ENCODE data around the gene PUS3. TPM values are rescaled to one million over a fixed set of nuclear protein-coding genes. Genes with fewer than 3 reads are reported as not detected.

The PUS3 gene
- total and polyA plus RNA-seq, 3 experiments from 2014 or later, result 16.5 to 19.2 (median 17.5) TPM

GRCh38 chr11:125935056-125935455, 32.0 kb upstream of the PUS3 start:
- DNase-seq, result no peak
- Histone ChIP-seq H3K27me3 (ENCODE audit: insufficient read depth, low read length, poor library complexity, severe bottlenecking) (no peaks in the 10 kb centered on the region), H3K4me1 (ENCODE audit: insufficient read depth, low read length) (no peaks in the 10 kb centered on the region), H3K36me3 (ENCODE audit: insufficient read depth, low read length) (no peaks in the 10 kb centered on the region), H3K27ac (ENCODE audit: low read depth, low read length) (no peak overlapping the region), H3K4me3 (ENCODE audit: low read length) (no peak overlapping the region), H3K9me3 (ENCODE audit: low read length) (no peaks in the 10 kb centered on the region)
- no peak overlapping the region for H3K4me3 Mint-ChIP-seq
- ChIA-PET CTCF (no interaction called here), POLR2A (no interaction called here)
- peaks cover 0 to 11% (median 8%) of the 10 kb centered on the region in 3 donors for H3K4me1 Mint-ChIP-seq
- no peak overlapping the region for H3K27ac Mint-ChIP-seq
- H3K27me3 Mint-ChIP-seq, result peaks cover 2 to 17% of the 10 kb centered on the region in 2 donors
- no peaks in the 10 kb centered on the region for H3K36me3 Mint-ChIP-seq
- H3K9me3 Mint-ChIP-seq, result no peaks in the 10 kb centered on the region

GRCh38 chr11:125934473-125934872, 31.5 kb upstream of the PUS3 start:
- no peaks in the 10 kb centered on the region for H3K27me3 ChIP-seq (ENCODE audit: insufficient read depth, low read length, poor library complexity, severe bottlenecking)
- no peaks in the 10 kb centered on the region for H3K4me1 ChIP-seq (ENCODE audit: insufficient read depth, low read length)
- no peaks in the 10 kb centered on the region for H3K36me3 ChIP-seq (ENCODE audit: insufficient read depth, low read length)
- H3K4me3 ChIP-seq (ENCODE audit: low read length), result no peak overlapping the region
- no peaks in the 10 kb centered on the region for H3K9me3 ChIP-seq (ENCODE audit: low read length)
- no peaks in the 10 kb centered on the region for H3K9me3 Mint-ChIP-seq
- CTCF ChIA-PET, result no interaction called here
- H3K4me1 Mint-ChIP-seq, result peaks cover 0 to 11% (median 8%) of the 10 kb centered on the region in 3 donors
- POLR2A ChIA-PET, result no interaction called here
- no peak overlapping the region for H3K27ac Mint-ChIP-seq
- H3K4me3 Mint-ChIP-seq, result no peak overlapping the region
- H3K27ac ChIP-seq (ENCODE audit: low read depth, low read length), result no peak overlapping the region
- H3K27me3 Mint-ChIP-seq, result peaks cover 4 to 22% of the 10 kb centered on the region in 2 donors
- DNase-seq, result no peak
- no peaks in the 10 kb centered on the region for H3K36me3 Mint-ChIP-seq

- peaks cover 0 to 5% (median under 1%) of the 10 kb centered on the region in 3 donors for H3K4me1 Mint-ChIP-seq
- Histone ChIP-seq H3K4me1 (ENCODE audit: insufficient read depth, low read length) (no peaks in the 10 kb centered on the region), H3K27ac (ENCODE audit: low read depth, low read length) (no peak overlapping the region), H3K4me3 (ENCODE audit: low read length) (no peak overlapping the region), H3K36me3 (ENCODE audit: insufficient read depth, low read length) (no peaks in the 10 kb centered on the region), H3K9me3 (ENCODE audit: low read length) (no peaks in the 10 kb centered on the region), H3K27me3 (ENCODE audit: insufficient read depth, low read length, poor library complexity, severe bottlenecking) (no peaks in the 10 kb centered on the region)
- no peak overlapping the region for H3K4me3 Mint-ChIP-seq
- no peak for DNase-seq
- H3K27me3 Mint-ChIP-seq, result peaks cover 9 to 31% of the 10 kb centered on the region in 2 donors
- ChIA-PET CTCF (no interaction called here), POLR2A (no interaction called here)
- no peak overlapping the region for H3K27ac Mint-ChIP-seq
- H3K9me3 Mint-ChIP-seq, result no peaks in the 10 kb centered on the region
- no peaks in the 10 kb centered on the region for H3K36me3 Mint-ChIP-seq
Measured at GRCh38 chr11:125933030-125933813, 30.2 kb upstream of the PUS3 start.

- no peaks in the 10 kb centered on the region for H3K36me3 ChIP-seq (ENCODE audit: insufficient read depth, low read length)
- H3K4me3 Mint-ChIP-seq, result no peak overlapping the region
- ChIA-PET CTCF (no interaction called here), POLR2A (no interaction called here)
- no peaks in the 10 kb centered on the region for H3K9me3 ChIP-seq (ENCODE audit: low read length)
- no peaks in the 10 kb centered on the region for H3K36me3 Mint-ChIP-seq
- H3K4me1 Mint-ChIP-seq, result peaks cover 0 to 5% (median 0%) of the 10 kb centered on the region in 3 donors
- no peak for DNase-seq
- no peaks in the 10 kb centered on the region for H3K27me3 ChIP-seq (ENCODE audit: insufficient read depth, low read length, poor library complexity, severe bottlenecking)
- no peak overlapping the region for H3K27ac ChIP-seq (ENCODE audit: low read depth, low read length)
- no peak overlapping the region for H3K27ac Mint-ChIP-seq
- H3K9me3 Mint-ChIP-seq, result no peaks in the 10 kb centered on the region
- H3K27me3 Mint-ChIP-seq, result peaks cover 9 to 37% of the 10 kb centered on the region in 2 donors
- H3K4me1 ChIP-seq (ENCODE audit: insufficient read depth, low read length), result no peaks in the 10 kb centered on the region
- no peak overlapping the region for H3K4me3 ChIP-seq (ENCODE audit: low read length)
Measured at GRCh38 chr11:125932301-125932700, 29.3 kb upstream of the PUS3 start.

- POLR2A ChIA-PET, result no interaction called here
- no peak for DNase-seq
- peaks cover 13 to 43% of the 10 kb centered on the region in 2 donors for H3K27me3 Mint-ChIP-seq
- no peak overlapping the region for H3K27ac Mint-ChIP-seq
- H3K9me3 Mint-ChIP-seq, result no peaks in the 10 kb centered on the region
- H3K4me1 Mint-ChIP-seq, result peaks cover 0 to 5% (median 0%) of the 10 kb centered on the region in 3 donors
- H3K36me3 Mint-ChIP-seq, result no peaks in the 10 kb centered on the region
- H3K4me3 Mint-ChIP-seq, result no peak overlapping the region
- H3K36me3 ChIP-seq (ENCODE audit: insufficient read depth, low read length), result no peaks in the 10 kb centered on the region
- H3K27ac ChIP-seq (ENCODE audit: low read depth, low read length), result no peak overlapping the region
- no peak overlapping the region for H3K4me3 ChIP-seq (ENCODE audit: low read length)
- no peaks in the 10 kb centered on the region for H3K9me3 ChIP-seq (ENCODE audit: low read length)
- no peaks in the 10 kb centered on the region for H3K4me1 ChIP-seq (ENCODE audit: insufficient read depth, low read length)
- CTCF ChIA-PET, result no interaction called here
- no peaks in the 10 kb centered on the region for H3K27me3 ChIP-seq (ENCODE audit: insufficient read depth, low read length, poor library complexity, severe bottlenecking)
Measured at GRCh38 chr11:125931668-125932067, 28.7 kb upstream of the PUS3 start.

GRCh38 chr11:125931116-125931515, 28.1 kb upstream of the PUS3 start:
- CTCF ChIA-PET, result interaction anchor here (2.0 kb wide), 1 partner anchor 550 kb away, joined by 4 read pairs; no protein-coding TSS in a partner anchor
- no peaks in the 10 kb centered on the region for H3K4me1 ChIP-seq (ENCODE audit: insufficient read depth, low read length)
- no peaks in the 10 kb centered on the region for H3K36me3 ChIP-seq (ENCODE audit: insufficient read depth, low read length)
- H3K36me3 Mint-ChIP-seq, result no peaks in the 10 kb centered on the region
- DNase-seq, result no peak
- H3K27ac Mint-ChIP-seq, result no peak overlapping the region
- no peak overlapping the region for H3K4me3 Mint-ChIP-seq
- POLR2A ChIA-PET, result no interaction called here
- no peak overlapping the region for H3K27ac ChIP-seq (ENCODE audit: low read depth, low read length)
- H3K27me3 Mint-ChIP-seq, result peaks cover 13 to 46% of the 10 kb centered on the region in 2 donors
- peaks cover 0 to 5% (median 0%) of the 10 kb centered on the region in 3 donors for H3K4me1 Mint-ChIP-seq
- H3K27me3 ChIP-seq (ENCODE audit: insufficient read depth, low read length, poor library complexity, severe bottlenecking), result no peaks in the 10 kb centered on the region
- no peak overlapping the region for H3K4me3 ChIP-seq (ENCODE audit: low read length)
- H3K9me3 Mint-ChIP-seq, result no peaks in the 10 kb centered on the region
- H3K9me3 ChIP-seq (ENCODE audit: low read length), result no peaks in the 10 kb centered on the region

GRCh38 chr11:125930076-125930450, 27.1 kb upstream of the PUS3 start:
- ChIA-PET POLR2A (no interaction called here), CTCF (interaction anchor here (0.6 to 2.0 kb wide), 4 partner anchors 12 to 551 kb away, joined by 3 to 4 read pairs (median 3); partner anchors contain the start of gene PUS3)
- H3K9me3 ChIP-seq (ENCODE audit: low read length), result no peaks in the 10 kb centered on the region
- H3K4me1 ChIP-seq (ENCODE audit: insufficient read depth, low read length), result no peaks in the 10 kb centered on the region
- H3K36me3 ChIP-seq (ENCODE audit: insufficient read depth, low read length), result no peaks in the 10 kb centered on the region
- H3K4me3 ChIP-seq (ENCODE audit: low read length), result no peak overlapping the region
- H3K27ac Mint-ChIP-seq, result no peak overlapping the region
- H3K4me3 Mint-ChIP-seq, result no peak overlapping the region
- H3K27me3 ChIP-seq (ENCODE audit: insufficient read depth, low read length, poor library complexity, severe bottlenecking), result no peaks in the 10 kb centered on the region
- no peak for DNase-seq
- peaks cover 13 to 53% of the 10 kb centered on the region in 2 donors for H3K27me3 Mint-ChIP-seq
- H3K36me3 Mint-ChIP-seq, result no peaks in the 10 kb centered on the region
- no peaks in the 10 kb centered on the region for H3K9me3 Mint-ChIP-seq
- H3K4me1 Mint-ChIP-seq, result peaks cover 0 to 5% (median 0%) of the 10 kb centered on the region in 3 donors
- H3K27ac ChIP-seq (ENCODE audit: low read depth, low read length), result no peak overlapping the region

- Mint-ChIP-seq H3K4me3 (no peak overlapping the region), H3K27me3 (peaks cover 15 to 58% of the 10 kb centered on the region in 2 donors), H3K36me3 (no peaks in the 10 kb centered on the region), H3K4me1 (peaks cover 0 to 5% (median 0%) of the 10 kb centered on the region in 3 donors), H3K9me3 (no peaks in the 10 kb centered on the region), H3K27ac (no peak overlapping the region)
- Histone ChIP-seq H3K27me3 (ENCODE audit: insufficient read depth, low read length, poor library complexity, severe bottlenecking) (no peaks in the 10 kb centered on the region), H3K4me1 (ENCODE audit: insufficient read depth, low read length) (no peaks in the 10 kb centered on the region), H3K9me3 (ENCODE audit: low read length) (no peaks in the 10 kb centered on the region), H3K36me3 (ENCODE audit: insufficient read depth, low read length) (no peaks in the 10 kb centered on the region), H3K27ac (ENCODE audit: low read depth, low read length) (no peak overlapping the region), H3K4me3 (ENCODE audit: low read length) (no peak overlapping the region)
- CTCF ChIA-PET, result interaction anchor here (0.6 to 2.0 kb wide), 4 partner anchors 13 to 551 kb away, joined by 3 to 4 read pairs (median 3); partner anchors contain the start of gene PUS3
- no peak for DNase-seq
- POLR2A ChIA-PET, result no interaction called here
Measured at GRCh38 chr11:125929445-125930075, 26.6 kb upstream of the PUS3 start.
